Heart right ventricle (tissue), 16 donors: Measurements from ENCODE around the gene SH3RF3. TPM values are rescaled to one million over a fixed set of nuclear protein-coding genes. Genes with fewer than 3 reads are reported as not detected.

Source experiments
- ATAC-seq, 8 donors: fragments of 200-7000 bp; cut with Tn5 transposase; one replicate each; pipeline ENCODE4 v1.9.1; 2020; ENCODE audit warnings: mild to moderate bottlenecking in 8 of 8, moderate library complexity in 8 of 8, moderate number of reproducible peaks in 1 of 8
- DNase-seq, 2 donors: peaks; one replicate each; pipeline ENCODE4 v3.0.0-alpha.2; 2020
- H3K27ac ChIP-seq, 10 donors: fragments of 200-600 bp; sonication (generic) in 2 of 10; one replicate each; pipeline versions ENCODE4 v1.5.0 to v1.8.0; 2020 to 2022; ENCODE audit warnings: mild to moderate bottlenecking in 3 of 10
- H3K27me3 ChIP-seq, 7 donors: fragments of 200-600 bp; one replicate each; pipeline ENCODE4 v1.8.0; 2021 to 2022; ENCODE audit warnings: mild to moderate bottlenecking in 2 of 7
- H3K36me3 ChIP-seq, 9 donors: fragments of 200-600 bp; sonication (generic) in 1 of 9; one replicate each; pipeline versions ENCODE4 v1.5.0 to v1.8.0; 2020 to 2022; ENCODE audit warnings: mild to moderate bottlenecking in 2 of 9
- H3K4me1 ChIP-seq, 9 donors: fragments of 200-600 bp; sonication (generic) in 1 of 9; one replicate each; pipeline versions ENCODE4 v1.5.0 to v1.8.0; 2020 to 2022; ENCODE audit warnings: mild to moderate bottlenecking in 4 of 9
- H3K4me3 ChIP-seq, 10 donors: fragments of 200-600 bp; sonication (generic) in 2 of 10; one replicate each; pipeline versions ENCODE4 v1.5.0 to v1.8.0; 2020 to 2022; ENCODE audit warnings: mild to moderate bottlenecking in 7 of 10, moderate library complexity in 2 of 10
- H3K9me3 ChIP-seq, 11 donors: fragments of 200-600 bp in 10 of 11; sonication (generic) in 2 of 11; one replicate each; pipeline versions ENCODE4 v1.5.0 to v1.8.0; 2013 to 2022; ENCODE audit warnings: mild to moderate bottlenecking in 2 of 11, control low read depth in 1 of 11, moderate library complexity in 1 of 11
- WGBS, 2 donors: extraction: QIAGEN DNeasy Blood & Tissue Kit; methylation state at CpG; one replicate each; pipeline ENCODE4 v1.1.7; 2013; ENCODE audit warnings: inconsistent platforms in 1 of 2; 5-methylcytosine and 5-hydroxymethylcytosine counted together
- intact Hi-C, 10 donors: fragments of 100-400 bp; cut with DNase I; formaldehyde crosslinking; loops; one replicate each; pipeline versions ENCODE4 v1.11.1 to v1.14.2; 2022
- polyA plus RNA-seq, 2 donors: library from polyadenylated mRNA; stranded (reverse); fragments of 200-250 nt; gene quantifications; one replicate each; pipeline ENCODE4 v1.2.3, GENCODE V29; 2013
- total RNA-seq, 10 donors: library from RNA; stranded (reverse); fragmentation: NEBNext Ultra II Directional in 3 of 10; extraction: Animal tissue kit (Norgen Biotek cat#: 25700) in 3 of 10; gene quantifications; one replicate each; pipeline versions ENCODE4 v1.2.1 to v1.2.4, GENCODE V29; 2021 to 2023
- TF ChIP-seq, protein P1 (sequence below), 9 donors: fragments of 200-600 bp; sonication (generic) in 2 of 9; IDR thresholded peaks; one replicate each; pipeline versions ENCODE4 v1.5.0 to v1.8.0; 2021 to 2022; ENCODE audit warnings: antibody characterized with exemption in 9 of 9, mild to moderate bottlenecking in 5 of 9, moderate library complexity in 1 of 9
- donor health status: Arrhythmogenic right ventricular cardiomyopathy.
- donor health status: ischemic (EF 13 %, LVEDD 7.1; RV severe dilation, severe dysfunction).
- donor health status: healthy with polysubstance abuse.
- donor health status: DM: no; HTN: yes; CAD: no.
- donor health status: DM: no; HTN: no; CAD: no.
- donor health status: ischemic (EF 25% LVEDD 6.9; RV normal size, moderate dysfunction).
- donor health status: ischemic (EF 25% LVEDD 5.7; RV mildly dilated, moderate dysfunction).
- donor health status: healthy.
- donor health status: DM: yes; HTN: yes; CAD: no.
- donor health status: Ischemic cardiomyopathy.
- donor health status: ischemic (EF 35%, LVEDD 5.7; RV mildly dilated, moderate dysfunction).
- donor health status: nonischemic (EF 11% LVEDD 7.7; RV severe dilation, severe dysfunction).
- donor health status: DM: yes; HTN: yes; CAD: no.
- donor health status: PGD.
- donor health status: ischemic (EF 29% LVEDD 5.4; RV normal size, mild dysfunction).
- donor health status: nonischemic (EF 23%, LVEDD 6.1; RV moderate dilation, normal function).

The SH3RF3 gene
- total and polyA plus RNA-seq, 12 donors: 5.0 to 11.5 (median 8.6) TPM

- H3K27ac ChIP-seq: no peak overlapping the region
- no peaks in the 10 kb centered on the region for H3K9me3 ChIP-seq
- intact Hi-C loops: no loop called here
- DNase-seq (no peak), ATAC-seq (peak in 4 of 8 donors; percentile 19 to 52 (median 24))
- 69 to 79% methylated on average over 15 of the region's 15 CpGs for WGBS, 2 donors
- peaks cover 0 to 13% (median 0%) of the 10 kb centered on the region in 9 donors for H3K36me3 ChIP-seq
- no peaks in the 10 kb centered on the region for H3K27me3 ChIP-seq
- peaks cover 0 to 19% (median 6%) of the 10 kb centered on the region in 9 donors for H3K4me1 ChIP-seq
- TF ChIP-seq, protein P1, sequence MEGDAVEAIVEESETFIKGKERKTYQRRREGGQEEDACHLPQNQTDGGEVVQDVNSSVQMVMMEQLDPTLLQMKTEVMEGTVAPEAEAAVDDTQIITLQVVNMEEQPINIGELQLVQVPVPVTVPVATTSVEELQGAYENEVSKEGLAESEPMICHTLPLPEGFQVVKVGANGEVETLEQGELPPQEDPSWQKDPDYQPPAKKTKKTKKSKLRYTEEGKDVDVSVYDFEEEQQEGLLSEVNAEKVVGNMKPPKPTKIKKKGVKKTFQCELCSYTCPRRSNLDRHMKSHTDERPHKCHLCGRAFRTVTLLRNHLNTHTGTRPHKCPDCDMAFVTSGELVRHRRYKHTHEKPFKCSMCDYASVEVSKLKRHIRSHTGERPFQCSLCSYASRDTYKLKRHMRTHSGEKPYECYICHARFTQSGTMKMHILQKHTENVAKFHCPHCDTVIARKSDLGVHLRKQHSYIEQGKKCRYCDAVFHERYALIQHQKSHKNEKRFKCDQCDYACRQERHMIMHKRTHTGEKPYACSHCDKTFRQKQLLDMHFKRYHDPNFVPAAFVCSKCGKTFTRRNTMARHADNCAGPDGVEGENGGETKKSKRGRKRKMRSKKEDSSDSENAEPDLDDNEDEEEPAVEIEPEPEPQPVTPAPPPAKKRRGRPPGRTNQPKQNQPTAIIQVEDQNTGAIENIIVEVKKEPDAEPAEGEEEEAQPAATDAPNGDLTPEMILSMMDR (IDR thresholded peaks at IDR 0.05): peak in 2 of 9 donors; percentile 10 to 17
- no peak overlapping the region for H3K4me3 ChIP-seq
These were observed 267.5 kb downstream of the SH3RF3 start for GRCh38 chr2:109396202-109397180.

DNA sequence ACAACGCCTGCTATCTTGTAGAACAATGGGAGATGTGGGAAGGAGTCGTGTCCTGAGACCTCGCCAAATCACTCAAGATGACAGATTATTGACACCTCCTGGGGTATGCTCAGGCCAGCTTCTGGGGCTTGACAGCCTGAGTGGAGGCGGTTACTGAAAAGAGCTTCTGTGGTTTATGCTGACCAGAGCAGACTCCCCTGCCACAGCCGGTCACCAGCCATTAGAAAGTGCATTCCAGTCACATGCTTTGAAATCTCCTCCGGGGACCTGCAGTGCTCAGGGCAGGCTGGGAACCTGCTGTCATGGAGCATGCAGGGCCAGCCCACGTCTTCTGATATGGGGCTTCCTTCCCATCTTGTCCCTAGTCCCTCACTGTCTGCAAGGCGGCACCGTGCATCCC, 268.9 kb downstream of the SH3RF3 start:
- Histone ChIP-seq H3K4me1 (peaks cover 0 to 19% (median 6%) of the 10 kb centered on the region in 9 donors), H3K4me3 (no peak overlapping the region), H3K27me3 (no peaks in the 10 kb centered on the region), H3K9me3 (no peaks in the 10 kb centered on the region), H3K36me3 (peaks cover 0 to 13% (median 0%) of the 10 kb centered on the region in 9 donors), H3K27ac (no peak overlapping the region)
- ATAC-seq (no peak), DNase-seq (no peak)
- TF ChIP-seq, protein P1 (IDR thresholded peaks at IDR 0.05): no peak
- 88 to 89% methylated on average over 9 of the region's 9 CpGs for WGBS, 2 donors
- intact Hi-C loops: no loop called here

GRCh38 chr2:109398366-109399015, 269.5 kb downstream of the SH3RF3 start:
- Histone ChIP-seq H3K27me3 (no peaks in the 10 kb centered on the region), H3K4me3 (no peak overlapping the region), H3K27ac (no peak overlapping the region), H3K9me3 (no peaks in the 10 kb centered on the region), H3K4me1 (peaks cover 0 to 13% (median 6%) of the 10 kb centered on the region in 9 donors), H3K36me3 (peaks cover 0 to 13% (median 0%) of the 10 kb centered on the region in 9 donors)
- no peak for DNase-seq
- ATAC-seq: no peak
- TF ChIP-seq, protein P1 (IDR thresholded peaks at IDR 0.05): no peak
- WGBS, 2 donors: 97% methylated on average over 22 of the region's 22 CpGs
- intact Hi-C loops: no loop called here

DNA sequence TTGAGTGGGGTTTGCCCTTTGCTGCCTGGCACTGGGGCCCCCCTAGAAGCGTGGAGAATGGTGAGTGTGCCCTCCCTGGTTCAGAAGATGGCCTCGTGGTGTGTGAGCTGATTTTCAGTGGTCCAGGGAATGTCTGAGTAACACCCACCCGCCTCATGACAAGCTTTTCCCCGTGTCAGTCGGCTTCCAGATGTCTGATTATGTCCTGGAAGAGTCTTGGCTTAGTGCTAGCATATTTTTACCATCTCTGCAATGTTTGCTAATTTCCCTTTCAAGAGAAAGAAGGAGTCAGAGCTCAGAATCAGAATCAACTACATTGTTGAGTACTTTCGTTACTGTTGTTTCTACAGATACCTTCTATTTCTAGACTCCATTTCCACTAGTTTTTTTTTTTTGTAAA, 270.1 kb downstream of the SH3RF3 start:
- TF ChIP-seq, protein P1 (IDR thresholded peaks at IDR 0.05): no peak
- Histone ChIP-seq H3K27ac (no peak overlapping the region), H3K9me3 (no peaks in the 10 kb centered on the region), H3K36me3 (peaks cover 0 to 13% (median 0%) of the 10 kb centered on the region in 9 donors), H3K27me3 (no peaks in the 10 kb centered on the region), H3K4me3 (no peak overlapping the region), H3K4me1 (peaks cover 0 to 13% (median 6%) of the 10 kb centered on the region in 9 donors)
- ATAC-seq: no peak
- intact Hi-C loops: no loop called here
- 72 to 83% methylated on average over 6 of the region's 6 CpGs for WGBS, 2 donors
- DNase-seq: no peak
